Measurements from ENCODE around the gene CACNA1D.
"Not testable (repeated sequence)": the region's sequence is repeated elsewhere in the genome, so short reads cannot be mapped to it uniquely, and the experiment has no call there.

The CACNA1D gene

DNA sequence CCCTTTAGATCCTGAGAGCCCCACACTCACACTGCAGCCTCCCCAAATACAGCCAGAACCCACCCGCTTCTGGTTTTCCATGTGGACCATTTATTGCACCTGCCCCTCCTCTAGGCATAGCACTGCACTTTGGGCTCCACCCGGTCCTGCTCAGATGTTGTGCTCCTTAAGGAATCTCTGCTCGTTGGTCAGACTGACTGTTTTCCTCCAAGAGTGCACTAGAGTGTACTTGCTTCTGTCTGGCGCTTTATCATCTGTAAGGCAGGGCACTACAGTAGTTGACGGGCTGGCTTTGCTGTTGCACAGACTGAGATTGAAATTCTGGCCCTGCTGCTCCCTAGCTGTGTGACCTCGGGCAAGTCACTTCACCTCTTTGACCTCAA, 124.1 kb downstream of the CACNA1D start:
- no peak for DNase-seq

DNA sequence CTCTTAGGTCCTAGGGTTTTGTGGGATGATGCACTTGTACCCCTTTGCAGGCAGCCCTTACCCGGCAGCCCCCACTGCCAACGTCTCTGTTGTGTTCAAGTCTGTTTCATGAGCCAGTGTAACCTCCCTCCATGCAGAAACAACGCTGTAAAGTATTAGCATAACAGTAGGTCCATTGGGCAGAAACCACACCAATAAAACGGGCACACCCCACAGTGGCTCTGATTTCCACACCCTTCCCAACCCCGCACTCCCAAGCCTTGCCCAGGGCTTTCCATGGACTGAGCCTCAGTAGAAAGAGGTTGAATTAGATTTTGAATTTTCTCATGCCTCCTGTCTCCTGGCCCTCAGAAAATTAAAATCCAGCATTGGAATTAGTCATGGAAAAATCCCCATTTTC, 124.5 kb downstream of the CACNA1D start:
- DNase-seq: no peak

DNA sequence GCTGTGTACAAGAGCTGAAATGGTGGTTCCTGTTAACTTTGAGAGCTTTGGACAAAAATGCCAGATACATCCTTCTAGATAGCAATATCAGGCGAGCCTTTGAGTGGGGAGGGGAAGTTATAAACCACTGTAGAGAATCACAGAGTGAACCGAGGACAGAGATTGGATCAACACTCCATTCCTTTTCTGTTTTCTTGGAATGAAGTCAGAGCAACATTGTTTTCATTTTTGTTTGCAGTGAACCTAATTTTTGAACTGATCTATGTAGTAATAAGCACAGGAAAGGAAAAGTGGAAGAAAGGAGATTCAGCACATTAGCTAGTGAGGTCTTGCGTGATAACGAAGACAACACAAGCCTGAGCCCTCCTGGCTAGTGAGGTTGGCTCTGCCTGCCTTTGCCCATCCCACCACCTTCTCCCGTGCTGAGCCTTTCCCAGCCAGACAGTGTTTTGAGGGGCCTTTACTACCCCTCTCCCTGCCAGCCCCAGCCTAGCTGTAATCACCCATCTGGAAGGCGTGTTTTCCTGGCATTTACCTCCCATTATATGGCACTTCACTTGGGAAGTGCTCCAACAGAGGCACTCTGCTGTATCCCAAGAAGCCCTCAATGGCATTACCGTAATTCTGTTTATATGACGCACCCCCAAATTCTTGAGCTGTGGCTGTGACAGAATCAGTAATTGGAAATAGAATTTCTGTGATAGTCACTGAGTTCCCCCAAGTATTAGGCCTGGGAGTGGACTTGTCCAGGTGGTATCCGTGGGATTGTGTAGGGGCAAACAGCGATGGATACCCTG, 129.8 kb downstream of the CACNA1D start:
- DNase-seq: no peak

DNA sequence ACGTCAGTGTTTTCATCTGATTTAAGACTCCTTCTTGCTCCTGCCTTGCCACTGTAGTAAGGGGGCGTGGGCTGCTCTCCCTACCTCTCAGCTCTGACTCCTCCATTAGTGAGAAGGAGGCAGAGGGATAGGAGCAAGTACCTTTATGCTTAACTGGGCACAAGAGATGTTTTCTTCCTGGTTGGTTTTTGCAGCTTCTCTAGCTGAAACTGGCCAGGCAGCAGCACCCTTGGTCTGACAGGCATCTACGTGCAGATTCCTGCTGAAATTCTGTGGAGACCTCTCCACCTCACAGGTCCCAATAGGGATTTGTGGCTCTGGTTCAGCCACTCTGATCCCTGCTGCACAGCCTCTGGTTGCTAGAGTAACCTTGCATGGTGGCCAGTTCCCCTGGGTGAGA, 132.5 kb downstream of the CACNA1D start:
- no peak for DNase-seq

DNA sequence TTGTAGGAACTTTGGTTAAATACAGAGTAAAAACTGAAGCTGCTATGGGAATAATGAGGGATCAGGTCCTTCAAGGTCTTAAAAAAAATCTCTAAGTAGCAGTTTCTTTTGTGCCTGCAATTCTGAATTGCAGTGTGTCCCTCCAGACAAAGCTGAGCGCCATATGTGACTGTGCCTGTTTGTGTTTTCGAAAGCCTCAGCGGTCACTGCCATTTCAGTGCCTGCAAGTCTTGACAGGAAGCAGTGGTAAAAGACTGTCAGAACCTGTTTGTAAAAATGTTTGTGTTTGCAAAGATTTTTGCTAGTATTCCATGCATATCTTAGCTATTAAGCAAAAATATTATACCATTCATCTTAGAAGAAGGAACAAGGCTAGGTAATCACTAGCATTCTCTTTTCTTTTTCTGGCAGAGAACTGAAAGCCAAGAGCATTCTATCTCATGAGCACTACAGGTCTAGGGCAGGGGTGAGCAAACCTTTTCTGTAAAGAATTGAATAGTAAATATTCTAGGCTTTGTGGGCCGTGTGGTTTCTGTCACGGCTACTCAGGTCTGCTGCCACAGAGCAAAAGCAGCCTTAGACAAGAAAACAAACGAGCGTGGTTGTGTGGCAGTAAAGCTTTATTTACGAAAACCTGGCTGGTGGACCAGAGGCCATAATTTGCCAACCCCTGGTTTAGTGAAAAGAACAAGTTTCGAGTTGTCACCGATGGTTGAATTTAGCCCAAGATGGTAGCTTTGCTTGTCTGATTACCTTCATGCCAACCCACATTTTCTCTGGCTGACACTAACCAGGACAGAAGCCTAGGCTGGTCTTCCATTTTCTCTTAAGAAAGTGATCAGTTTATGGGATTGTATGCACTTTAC, 134.4 kb downstream of the CACNA1D start:
- DNase-seq: no peak

DNA sequence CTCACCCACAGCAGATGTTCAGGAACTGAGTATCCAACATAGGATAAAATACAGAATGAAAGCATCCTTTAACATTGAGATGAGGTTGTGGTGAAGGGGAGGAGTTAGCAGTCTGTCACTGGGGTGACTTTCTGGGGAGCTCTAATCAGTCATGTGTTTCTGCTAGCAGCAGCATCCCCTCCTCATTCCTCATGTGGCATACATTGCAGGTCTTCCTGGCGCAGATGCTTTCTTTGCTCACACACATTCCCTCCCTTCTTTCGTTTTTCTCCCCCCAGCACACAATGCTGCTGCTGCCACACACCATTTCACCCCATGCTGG, 135.0 kb downstream of the CACNA1D start:
- no peak for DNase-seq

DNA sequence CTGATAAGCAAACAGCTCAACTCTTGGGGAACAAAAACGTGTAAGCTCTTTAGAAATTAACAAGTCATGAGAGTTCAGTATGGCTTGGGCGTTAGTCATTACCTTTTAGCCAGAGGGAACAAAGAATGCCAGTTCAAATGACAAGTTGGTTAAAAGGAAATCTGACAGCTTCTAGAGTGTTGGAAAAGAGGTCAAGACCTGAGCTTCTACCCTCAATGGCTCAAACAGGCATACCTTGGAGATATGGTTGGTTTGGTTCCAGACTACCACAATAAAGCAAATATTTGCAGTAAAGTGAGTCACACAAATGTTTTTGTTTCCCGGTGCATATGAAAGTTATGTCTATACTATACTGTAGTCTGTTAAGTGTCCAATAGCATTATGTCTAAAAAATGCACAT, 136.1 kb downstream of the CACNA1D start:
- no peak for DNase-seq

DNA sequence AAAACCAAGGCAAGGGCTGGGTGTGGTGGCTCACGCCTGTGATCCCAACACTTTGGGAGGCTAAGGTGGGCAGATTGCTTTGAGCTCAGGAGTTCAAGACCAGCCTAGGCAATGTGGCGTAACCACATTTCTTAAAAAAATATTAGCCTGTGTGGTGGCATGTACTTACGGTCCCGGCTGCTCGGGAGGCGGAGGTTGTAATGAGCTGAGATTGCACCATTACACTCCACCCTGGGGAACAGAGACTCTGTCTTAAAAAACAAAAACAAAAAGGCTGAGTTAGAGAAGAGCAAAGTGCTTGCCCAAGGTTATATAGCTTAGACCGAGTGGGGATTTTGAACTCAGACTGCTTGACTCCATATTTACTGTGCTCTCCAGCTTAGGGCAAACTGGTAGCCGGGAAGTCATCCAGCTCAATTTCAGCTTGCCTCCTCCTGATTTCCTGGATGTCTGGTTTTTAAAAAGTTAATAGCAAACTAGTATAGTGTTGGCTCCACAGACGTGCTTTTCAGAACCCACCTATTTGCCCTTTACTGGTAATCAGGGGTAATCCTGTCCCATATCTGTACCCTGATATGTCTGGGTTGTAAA, 138.9 kb downstream of the CACNA1D start:
- no peak for DNase-seq

DNA sequence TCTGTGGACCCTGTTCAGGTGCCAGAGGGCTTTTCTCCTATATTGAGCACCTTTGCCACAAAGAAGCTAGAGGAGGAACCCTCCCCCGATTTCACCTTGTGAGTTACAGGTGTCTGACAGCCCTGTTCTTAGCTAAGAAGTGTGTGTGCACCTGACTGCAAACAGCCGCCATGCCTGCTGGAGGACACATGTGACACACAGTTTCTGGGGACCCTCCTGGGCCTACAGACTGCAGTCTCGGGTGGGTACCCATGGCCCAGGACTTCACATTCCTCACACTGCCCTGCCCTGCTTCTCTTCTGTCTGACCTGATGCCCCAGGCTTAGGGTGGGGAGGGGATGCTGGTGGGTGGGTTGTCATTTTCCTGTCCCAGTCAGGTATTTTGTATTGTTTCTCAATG, 140.6 kb downstream of the CACNA1D start:
- no peak for DNase-seq

DNA sequence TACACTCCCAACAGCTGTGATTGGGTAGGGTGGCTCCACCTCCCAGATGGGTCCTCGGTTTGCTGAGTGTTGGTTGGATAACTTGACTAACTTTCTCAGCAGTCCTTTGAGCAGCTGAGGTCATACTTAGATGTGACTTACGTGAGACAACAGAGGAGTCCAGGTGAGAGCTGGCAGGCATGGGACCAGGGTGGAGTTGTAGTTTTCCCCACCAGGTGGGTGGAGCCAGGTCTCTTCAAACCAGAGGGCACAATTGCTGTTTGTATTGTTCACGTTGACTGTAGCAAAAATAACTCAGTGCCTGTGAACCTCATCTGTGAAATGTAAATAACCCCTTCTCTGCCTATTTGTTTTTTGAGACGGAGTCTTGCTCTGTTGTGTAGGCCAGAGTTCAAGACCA, 144.4 kb downstream of the CACNA1D start:
- DNase-seq: not testable (repeated sequence)

DNA sequence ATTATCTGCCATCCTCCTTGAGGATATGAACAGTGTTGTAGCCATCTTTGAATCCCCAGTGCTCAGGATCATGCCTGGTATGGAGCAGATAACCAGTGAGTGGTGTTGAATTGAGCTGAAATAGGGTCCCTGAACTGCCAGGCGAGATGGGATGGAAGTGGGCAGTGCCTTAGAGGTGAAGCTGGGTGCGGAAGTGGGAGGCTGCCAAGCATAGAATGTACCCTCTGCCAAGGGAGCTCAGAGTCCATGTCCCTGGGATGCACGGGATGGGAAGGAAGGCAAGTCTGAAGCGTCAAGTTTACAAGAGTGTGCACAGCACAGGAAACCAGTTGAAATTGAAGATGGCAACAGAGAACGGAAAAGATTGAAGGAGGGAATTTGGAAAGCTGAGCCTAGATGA, 147.0 kb downstream of the CACNA1D start:
- no peak for DNase-seq

DNA sequence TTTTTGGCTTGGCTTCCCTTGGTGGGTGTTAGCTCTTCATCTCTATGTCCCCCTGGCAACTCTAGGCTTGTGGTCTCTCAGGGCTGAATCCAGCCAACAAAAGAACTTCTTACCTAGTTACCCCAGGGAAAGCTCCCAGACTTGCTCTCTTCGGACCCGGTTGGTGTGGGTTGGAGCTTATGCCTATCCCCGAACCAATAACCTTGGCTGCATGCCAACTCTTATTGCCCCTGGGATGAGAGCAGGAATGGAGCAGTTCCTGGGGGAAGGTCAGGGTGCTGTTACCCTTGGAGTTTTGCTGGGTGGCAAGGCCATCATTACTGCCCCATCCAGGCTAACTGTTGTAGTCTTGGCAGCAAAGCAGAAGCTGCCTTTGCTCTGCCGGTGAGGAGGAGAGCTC, 147.8 kb downstream of the CACNA1D start:
- DNase-seq: no peak

DNA sequence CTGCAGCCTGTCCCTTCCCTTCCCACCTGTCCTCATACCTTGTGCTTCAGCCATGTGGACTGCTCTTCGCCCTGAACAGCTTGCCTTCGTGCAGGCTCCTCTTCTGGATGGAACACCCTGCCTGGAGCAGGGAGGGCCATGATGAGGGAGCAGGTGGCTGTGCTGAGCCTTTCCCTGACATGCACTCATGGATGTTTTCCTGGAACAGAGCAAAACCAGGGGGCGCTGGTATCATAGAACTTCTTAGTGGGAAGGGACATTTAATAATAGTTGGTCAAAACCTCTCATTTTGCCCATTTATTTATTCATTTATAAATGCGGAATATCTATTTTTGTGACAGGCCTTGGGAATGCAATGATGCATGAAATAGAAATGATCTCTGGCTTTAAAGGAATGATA, 149.3 kb downstream of the CACNA1D start:
- no peak for DNase-seq

DNA sequence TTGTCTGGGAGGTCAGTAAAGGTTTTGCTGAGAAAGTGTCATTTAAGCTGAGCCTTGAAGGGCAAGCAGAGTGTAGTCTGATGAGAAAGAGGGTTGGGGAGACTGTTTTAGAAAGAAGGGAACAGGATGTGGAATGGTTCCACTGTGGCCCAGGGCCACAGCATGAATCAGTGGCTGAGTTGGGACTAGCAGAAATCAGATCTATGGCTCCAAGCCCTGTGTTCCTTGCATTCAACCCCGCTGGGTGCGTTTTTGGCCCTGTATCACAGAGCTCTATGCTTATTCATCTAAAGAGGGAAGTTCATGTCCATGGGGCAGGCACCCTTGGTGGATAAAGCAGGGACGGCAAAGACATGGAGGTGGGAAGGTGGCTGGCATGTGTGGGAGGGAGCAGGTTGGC, 151.3 kb downstream of the CACNA1D start:
- no peak for DNase-seq

DNA sequence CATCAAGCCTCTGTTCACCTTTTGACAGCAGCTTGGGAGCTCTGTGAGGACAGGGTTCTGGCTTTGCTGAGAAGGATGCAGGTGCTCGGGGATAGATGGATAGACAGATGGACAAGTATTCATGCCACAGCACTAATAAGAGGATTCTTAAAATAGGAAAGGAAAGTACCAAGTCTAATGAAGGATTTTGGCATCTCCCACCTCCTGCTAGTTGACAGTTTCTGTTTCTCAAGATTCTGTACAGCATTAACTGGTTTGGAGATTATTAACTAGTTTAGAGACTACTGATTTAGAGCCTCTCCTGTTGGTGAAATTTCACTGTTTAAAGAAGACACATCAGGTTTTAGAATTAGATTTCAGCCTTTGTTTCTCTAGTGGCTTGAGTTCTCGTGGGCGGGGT, 152.3 kb downstream of the CACNA1D start:
- DNase-seq: no peak

DNA sequence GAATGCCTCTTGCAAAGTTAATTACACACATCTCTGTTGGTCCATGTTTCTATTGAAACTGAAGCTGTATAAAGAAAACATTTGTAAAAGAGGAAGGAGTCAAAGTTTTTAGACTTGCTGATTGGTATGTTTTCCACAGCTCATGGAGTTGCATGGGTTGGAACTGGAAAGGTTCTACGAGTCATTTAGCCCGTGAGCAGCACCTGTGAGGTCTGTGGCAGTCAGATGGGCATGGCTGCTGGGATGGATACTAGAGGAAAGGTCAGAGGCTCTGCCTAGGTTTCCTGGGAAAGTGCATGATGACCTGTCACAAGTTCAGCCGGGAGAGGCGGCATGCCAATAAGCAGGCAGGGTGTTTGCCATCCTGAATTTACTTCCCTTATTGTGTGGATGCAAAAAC, 155.4 kb downstream of the CACNA1D start:
- DNase-seq: no peak

DNA sequence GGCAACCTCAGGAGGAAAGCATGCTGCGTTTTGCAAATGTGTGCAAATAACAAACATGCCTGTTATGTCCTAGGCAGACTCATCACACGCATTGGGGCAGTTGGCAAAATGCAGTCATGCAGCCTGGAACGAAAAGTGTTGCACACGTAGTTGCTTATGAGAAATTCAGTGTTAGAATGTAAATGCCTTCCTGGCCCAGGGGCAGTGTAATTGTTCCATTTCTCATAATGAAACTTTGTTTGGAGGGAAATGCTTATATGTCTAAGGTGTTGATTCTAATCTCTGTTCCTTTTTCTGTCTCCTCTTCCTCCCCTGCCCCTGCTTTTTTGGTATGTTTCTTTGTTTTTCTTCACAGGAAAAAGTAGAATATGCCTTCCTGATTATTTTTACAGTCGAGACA, 156.0 kb downstream of the CACNA1D start:
- DNase-seq: no peak

DNA sequence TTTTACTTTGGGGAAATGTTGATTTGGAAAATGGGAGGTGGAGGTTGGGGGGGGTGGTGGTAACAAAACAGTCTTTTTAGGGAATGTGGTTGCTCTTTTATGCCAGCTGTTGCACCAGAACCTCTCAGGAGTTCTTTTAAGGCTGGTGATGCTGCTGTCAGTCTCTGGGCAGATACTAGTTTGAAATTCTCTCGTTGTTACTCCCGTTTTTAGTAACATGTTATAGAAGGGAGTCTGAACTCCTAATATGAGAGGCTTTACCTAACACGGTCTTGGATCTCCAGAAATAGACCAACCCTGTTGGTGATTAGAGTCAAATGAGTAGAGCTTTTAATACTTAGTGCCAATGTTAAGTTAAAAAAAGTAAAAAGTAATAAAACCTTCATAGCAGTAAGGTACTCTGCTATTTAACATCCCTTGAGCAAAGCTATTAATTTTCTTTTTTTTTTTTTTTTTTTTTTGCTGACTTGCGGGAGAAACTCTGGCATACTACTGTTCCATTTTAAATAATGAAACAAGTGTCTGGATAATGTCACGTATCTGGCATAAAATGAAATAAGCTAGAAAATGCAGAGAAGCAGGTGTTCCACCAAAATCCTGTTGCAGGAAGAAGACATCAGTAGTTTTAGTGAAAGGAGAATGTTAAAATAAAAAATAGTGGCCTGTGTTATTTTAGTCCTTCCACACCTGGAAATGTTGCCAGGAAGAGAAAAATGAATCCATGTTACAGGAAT, 156.7 kb downstream of the CACNA1D start:
- no peak for DNase-seq

DNA sequence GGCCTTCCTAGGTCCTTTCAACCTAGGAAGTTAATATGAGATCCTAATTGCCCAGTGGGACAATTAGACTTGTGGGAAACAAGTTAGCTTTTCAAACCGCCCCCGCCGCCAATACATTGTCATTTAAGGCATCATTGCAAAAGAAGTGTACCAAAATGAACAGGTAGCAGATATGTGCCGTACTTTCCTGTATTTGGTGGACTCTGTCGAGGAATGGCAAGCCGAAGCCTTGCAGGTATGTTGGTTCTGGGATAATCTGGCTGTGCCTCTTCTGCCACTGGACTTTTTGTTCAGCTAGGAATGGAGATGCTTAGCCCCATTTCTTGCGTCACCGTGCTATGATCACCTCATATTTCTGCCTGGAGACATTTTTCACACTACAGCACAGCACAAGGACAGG, 157.5 kb downstream of the CACNA1D start:
- no peak for DNase-seq

DNA sequence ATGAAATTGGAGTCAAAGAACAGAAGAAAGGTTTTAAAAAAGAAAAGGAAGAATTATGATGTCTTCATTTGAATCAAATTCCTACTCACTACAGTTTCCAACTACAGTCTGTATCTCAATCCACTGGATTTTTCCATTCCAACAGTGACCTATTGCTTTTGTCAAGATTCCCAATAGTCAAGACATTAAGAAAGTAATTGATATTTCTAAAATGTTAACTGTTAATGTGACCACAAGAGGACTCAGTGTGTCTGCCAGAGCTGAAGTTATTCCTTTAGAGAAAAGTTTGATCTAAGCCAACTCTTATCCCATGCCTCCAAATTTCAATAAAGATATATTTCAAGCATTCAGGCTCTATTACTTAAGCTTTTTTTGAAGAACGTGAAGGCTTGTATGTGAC, 163.2 kb downstream of the CACNA1D start:
- no peak for DNase-seq

DNA sequence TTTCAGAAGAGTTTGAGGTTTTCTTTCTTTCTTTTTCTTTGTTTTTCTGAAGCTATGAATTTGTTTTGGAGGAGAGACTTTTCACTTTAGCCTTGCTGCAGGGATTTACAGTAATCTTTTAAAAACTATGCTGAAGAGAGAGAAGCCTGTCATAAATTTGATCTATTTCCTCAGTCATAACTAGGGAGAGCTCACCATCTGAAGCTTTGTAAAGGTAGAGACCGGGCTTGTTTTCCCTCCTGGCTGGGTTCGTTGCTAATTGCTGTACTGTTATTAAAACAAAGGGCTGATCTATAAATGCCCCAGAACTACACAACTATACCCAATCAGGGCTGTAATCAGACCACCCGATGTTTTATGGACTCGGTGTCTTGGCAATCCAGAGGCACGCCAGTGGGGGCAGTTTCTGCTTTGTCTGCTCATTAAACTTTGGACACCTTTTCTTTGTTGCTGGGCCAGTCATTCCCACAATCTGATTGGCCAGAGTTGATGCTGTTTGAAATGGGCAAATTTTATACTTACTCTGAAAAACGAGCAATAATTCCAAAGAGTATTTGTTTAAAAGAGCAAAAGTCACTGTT, 164.3 kb downstream of the CACNA1D start:
- no peak for DNase-seq

DNA sequence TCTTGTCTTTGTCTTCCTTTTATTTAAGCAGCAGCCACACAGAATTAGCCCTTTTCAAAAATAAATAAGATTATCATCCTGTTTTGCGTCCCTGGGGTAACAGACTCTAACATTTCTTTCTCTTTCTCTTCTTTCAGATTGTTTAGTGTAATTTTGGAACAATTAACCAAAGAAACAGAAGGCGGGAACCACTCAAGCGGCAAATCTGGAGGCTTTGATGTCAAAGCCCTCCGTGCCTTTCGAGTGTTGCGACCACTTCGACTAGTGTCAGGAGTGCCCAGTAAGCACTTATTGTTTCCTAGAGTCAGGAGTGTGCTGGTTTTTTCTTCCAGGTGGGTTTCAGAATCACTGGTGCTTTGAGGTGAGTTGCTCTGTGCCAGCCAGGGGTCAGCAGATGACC, 165.6 kb downstream of the CACNA1D start:
- DNase-seq: no peak

DNA sequence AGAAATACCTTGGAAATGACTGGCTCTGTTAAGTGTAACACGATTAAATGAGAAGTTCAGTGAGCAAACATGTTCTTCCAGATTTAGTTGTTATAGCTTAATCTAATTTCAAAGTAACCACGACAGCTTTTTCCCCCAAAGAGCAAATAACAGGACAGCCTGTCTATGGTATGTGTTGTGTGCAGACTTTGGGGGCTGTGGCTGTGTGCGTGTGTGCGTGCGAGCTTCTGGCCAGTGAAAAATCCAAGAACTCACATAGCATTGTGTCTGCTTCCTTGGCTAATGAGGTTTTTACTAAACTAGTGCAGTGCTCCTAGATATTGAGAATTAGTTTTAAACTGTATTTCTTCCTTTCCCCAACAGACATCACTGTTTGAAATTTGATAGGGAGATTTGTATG, 167.1 kb downstream of the CACNA1D start:
- no peak for DNase-seq

Measured in SW 1271 (cell line).